ENCODE results near the gene ZBTB47. TPM values are rescaled to one million over a fixed set of nuclear protein-coding genes. Genes with fewer than 3 reads are reported as not detected.
A peak's percentile ranks its signal among the peaks of the same experiment; 100 is the strongest.

The ZBTB47 gene
- total and polyA plus RNA-seq, 4 experiments from 2014 or later, result 1.4 to 1.8 TPM; not detected in 2

DNA sequence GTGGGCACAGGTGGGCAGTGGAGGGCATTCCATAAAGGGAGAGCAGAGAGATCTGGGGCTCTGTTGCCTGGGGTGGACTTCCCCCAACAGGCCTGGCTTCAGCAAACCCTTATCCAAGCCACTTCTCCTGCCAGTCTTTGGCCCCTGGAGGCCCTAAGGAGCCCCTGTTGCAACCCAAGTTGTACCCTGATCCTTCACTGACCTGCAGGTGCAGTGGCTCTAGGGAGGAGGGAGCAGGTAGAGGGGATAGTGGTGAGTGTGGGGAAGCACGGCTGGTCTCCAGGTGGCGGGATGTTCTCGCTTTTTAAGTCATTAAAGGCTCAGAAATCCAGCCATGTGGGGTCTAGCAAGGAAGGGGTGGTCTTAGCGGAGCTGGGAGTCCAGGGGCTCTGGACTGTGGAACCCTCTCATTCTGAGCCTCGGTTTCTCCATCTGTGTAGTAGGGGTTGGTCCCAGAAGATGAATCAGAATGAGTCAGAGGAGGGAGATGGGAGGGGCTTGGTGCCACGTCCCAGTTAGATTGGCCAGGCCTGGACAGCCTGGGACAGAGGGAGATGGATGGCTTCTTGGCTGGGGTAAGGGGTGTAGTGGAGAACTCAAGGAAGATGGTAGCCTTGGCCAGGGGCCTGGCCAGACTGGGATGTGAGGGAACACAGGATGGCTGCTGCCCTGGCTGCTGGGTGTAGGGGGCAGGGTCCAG lies 2.6 kb downstream of the ZBTB47 start:
- Mint-ChIP-seq H3K4me1 (peaks cover 6 to 33% (median 20%) of the 10 kb centered on the region in 4 donors), H3K36me3 (no peaks in the 10 kb centered on the region), H3K9me3 (peaks cover 0 to 2% (median 0%) of the 10 kb centered on the region in 8 donors), H3K27me3 (no peaks in the 10 kb centered on the region), H3K27ac (peak overlapping the region in 4 of 7 donors; percentile 4 to 68 (median 62)), H3K4me3 (peak overlapping the region in 7 of 8 donors; percentile 7 to 74 (median 57))
- Histone ChIP-seq H3K27ac (ENCODE audit: low read depth, low read length) (no peak overlapping the region), H3K4me1 (ENCODE audit: insufficient read depth, low read length) (peaks cover 28% of the 10 kb centered on the region), H3K27me3 (ENCODE audit: insufficient read depth, low read length) (no peaks in the 10 kb centered on the region), H3K36me3 (ENCODE audit: insufficient read depth, low read length) (no peaks in the 10 kb centered on the region), H3K4me3 (ENCODE audit: low read length in 2 of 2) (no peak overlapping the region), H3K9me3 (ENCODE audit: control insufficient read depth in 1 of 2, low read length in 2 of 2) (no peaks in the 10 kb centered on the region)
- DNase-seq, result no peak
- intact Hi-C loops (cut with micrococcal nuclease), result loop anchor here (10.0 kb wide), 1 partner anchor 89 kb away; no protein-coding TSS in a partner anchor
- POLR2A ChIA-PET (ENCODE audit: partially characterized antibody), result no interaction called here
- CTCF ChIA-PET (ENCODE audit: partially characterized antibody), result no interaction called here

DNA sequence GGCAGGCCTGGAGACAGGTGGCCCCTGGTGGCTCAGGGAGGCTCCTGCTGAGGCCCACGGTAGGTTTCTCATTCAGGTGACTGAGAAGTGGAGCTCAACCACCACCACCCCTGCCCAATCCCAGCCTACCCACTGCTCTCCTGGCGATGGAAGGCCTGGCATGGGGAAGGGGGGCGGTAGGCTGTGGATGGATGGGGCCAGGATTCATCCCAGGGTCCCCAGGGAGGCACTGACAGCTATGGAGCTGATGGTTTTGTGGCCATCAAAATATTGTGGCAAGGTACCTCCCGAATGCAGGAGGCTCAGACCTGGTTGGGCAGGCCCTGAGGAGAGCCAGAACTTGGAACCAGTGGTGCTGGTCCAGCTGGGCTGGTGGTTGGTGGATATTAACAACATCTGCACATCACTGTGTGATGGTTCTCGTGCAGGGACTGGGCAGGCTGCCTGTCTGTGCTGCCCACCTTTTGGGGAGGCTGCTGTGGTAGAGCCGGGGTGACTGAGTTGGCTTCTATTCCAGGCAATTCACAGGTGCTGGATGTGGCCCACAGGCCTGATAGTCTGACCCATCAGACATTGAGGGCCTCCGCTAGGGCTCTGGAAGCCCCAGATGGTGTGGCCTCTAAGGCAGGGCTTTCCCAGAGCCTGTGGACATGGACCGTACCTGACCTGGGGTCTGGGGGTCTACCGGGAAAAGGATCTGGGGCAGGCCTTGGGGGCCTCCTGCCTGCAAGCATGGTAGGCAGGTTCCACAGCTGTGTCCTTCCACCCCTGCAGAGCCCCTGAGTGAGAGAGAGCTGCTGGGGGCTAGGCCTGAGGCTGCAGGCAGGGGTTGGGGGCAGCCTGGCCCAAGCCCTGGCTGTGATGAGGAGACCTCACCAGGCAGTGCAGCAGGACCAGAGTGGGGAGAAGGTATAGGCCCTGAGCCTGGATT lies 3.4 kb downstream of the ZBTB47 start:
- intact Hi-C loops (cut with micrococcal nuclease), result loop anchor here (10.0 kb wide), 1 partner anchor 88 kb away; no protein-coding TSS in a partner anchor

DNA sequence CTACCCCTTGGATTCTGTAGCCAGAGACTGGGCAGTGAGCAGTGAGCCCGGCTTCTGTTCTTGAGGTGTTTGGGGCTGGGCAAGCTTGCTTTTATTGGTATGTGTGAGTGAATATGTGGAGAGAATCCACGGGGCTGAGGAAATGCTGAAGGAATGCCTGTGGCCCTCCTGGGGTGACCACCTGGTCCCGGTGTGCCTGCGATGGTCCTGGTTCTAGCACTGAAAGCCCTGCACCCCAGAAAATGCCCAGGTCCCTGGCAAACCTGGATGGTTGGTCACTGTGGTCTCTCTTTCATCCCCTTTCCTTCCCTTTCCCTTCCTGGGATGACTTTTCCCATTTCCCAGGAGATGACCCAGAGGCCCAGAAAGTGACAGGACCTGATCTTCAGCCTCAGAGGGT lies 4.2 kb downstream of the ZBTB47 start:
- H3K27me3 Mint-ChIP-seq, result no peaks in the 10 kb centered on the region
- intact Hi-C loops (cut with micrococcal nuclease), result loop anchor here (10.0 kb wide), 1 partner anchor 87 kb away; no protein-coding TSS in a partner anchor
- peaks cover 0 to 2% (median 0%) of the 10 kb centered on the region in 8 donors for H3K9me3 Mint-ChIP-seq
- H3K36me3 Mint-ChIP-seq, result no peaks in the 10 kb centered on the region
- no peak overlapping the region for H3K27ac ChIP-seq (ENCODE audit: low read depth, low read length)
- H3K27me3 ChIP-seq (ENCODE audit: insufficient read depth, low read length), result no peaks in the 10 kb centered on the region
- peaks cover 5 to 24% (median 14%) of the 10 kb centered on the region in 4 donors for H3K4me1 Mint-ChIP-seq
- H3K4me3 Mint-ChIP-seq, result no peak overlapping the region
- H3K4me1 ChIP-seq (ENCODE audit: insufficient read depth, low read length), result peaks cover 22% of the 10 kb centered on the region
- POLR2A ChIA-PET (ENCODE audit: partially characterized antibody), result no interaction called here
- peak overlapping the region in 2 of 7 donors; percentile 68 to 79 for H3K27ac Mint-ChIP-seq
- H3K4me3 ChIP-seq (ENCODE audit: low read length in 2 of 2), result no peak overlapping the region
- no peak for DNase-seq
- H3K9me3 ChIP-seq (ENCODE audit: control insufficient read depth in 1 of 2, low read length in 2 of 2), result no peaks in the 10 kb centered on the region
- CTCF ChIA-PET (ENCODE audit: partially characterized antibody), result no interaction called here
- H3K36me3 ChIP-seq (ENCODE audit: insufficient read depth, low read length), result no peaks in the 10 kb centered on the region

More for the DNA sequence above, 3.4 kb downstream of the ZBTB47 start:
- H3K4me3 Mint-ChIP-seq, result peak overlapping the region in 2 of 8 donors; percentile 57 to 69
- Histone ChIP-seq H3K9me3 (ENCODE audit: control insufficient read depth in 1 of 2, low read length in 2 of 2) (no peaks in the 10 kb centered on the region), H3K4me1 (ENCODE audit: insufficient read depth, low read length) (peaks cover 28% of the 10 kb centered on the region), H3K36me3 (ENCODE audit: insufficient read depth, low read length) (no peaks in the 10 kb centered on the region), H3K4me3 (ENCODE audit: low read length in 2 of 2) (no peak overlapping the region), H3K27me3 (ENCODE audit: insufficient read depth, low read length) (no peaks in the 10 kb centered on the region), H3K27ac (ENCODE audit: low read depth, low read length) (no peak overlapping the region)
- no peak for DNase-seq
- no peaks in the 10 kb centered on the region for H3K36me3 Mint-ChIP-seq
- ChIA-PET CTCF (ENCODE audit: partially characterized antibody) (no interaction called here), POLR2A (ENCODE audit: partially characterized antibody) (no interaction called here)
- H3K27me3 Mint-ChIP-seq, result no peaks in the 10 kb centered on the region
- H3K9me3 Mint-ChIP-seq, result peaks cover 0 to 2% (median 0%) of the 10 kb centered on the region in 8 donors
- peaks cover 6 to 31% (median 19%) of the 10 kb centered on the region in 4 donors for H3K4me1 Mint-ChIP-seq
- peak overlapping the region in 4 of 7 donors; percentile 3 to 68 (median 62) for H3K27ac Mint-ChIP-seq

DNA sequence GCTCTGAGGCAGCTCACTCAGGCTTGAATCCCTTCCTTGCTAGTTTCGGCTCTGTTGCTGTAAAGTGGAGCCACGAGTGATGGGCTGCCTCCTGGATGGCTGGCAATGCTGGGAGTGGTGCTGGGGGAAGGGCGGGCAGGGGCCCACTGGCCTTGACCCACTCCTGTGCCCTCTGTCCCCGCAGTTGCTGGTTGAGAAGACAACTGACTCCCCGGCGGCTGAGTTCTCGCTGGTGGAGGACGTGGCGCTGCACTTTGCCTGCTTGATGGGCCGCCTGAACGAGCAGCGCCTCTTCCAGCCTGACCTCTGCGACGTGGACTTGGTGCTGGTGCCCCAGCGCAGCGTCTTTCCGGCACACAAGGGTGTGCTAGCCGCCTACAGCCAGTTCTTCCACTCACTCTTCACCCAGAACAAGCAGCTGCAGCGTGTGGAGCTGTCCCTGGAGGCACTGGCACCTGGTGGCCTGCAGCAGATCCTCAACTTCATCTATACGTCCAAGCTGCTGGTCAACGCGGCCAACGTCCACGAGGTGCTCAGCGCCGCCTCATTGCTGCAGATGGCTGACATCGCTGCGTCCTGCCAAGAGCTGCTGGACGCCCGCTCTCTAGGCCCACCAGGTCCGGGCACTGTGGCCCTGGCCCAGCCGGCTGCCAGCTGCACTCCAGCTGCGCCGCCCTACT lies 4.7 kb downstream of the ZBTB47 start:
- Histone ChIP-seq H3K27me3 (ENCODE audit: insufficient read depth, low read length) (no peaks in the 10 kb centered on the region), H3K4me3 (ENCODE audit: low read length in 2 of 2) (no peak overlapping the region), H3K27ac (ENCODE audit: low read depth, low read length) (no peak overlapping the region), H3K4me1 (ENCODE audit: insufficient read depth, low read length) (peaks cover 16% of the 10 kb centered on the region), H3K36me3 (ENCODE audit: insufficient read depth, low read length) (no peaks in the 10 kb centered on the region), H3K9me3 (ENCODE audit: control insufficient read depth in 1 of 2, low read length in 2 of 2) (no peaks in the 10 kb centered on the region)
- Mint-ChIP-seq H3K4me3 (no peak overlapping the region), H3K9me3 (peaks cover 0 to 2% (median 0%) of the 10 kb centered on the region in 8 donors), H3K36me3 (no peaks in the 10 kb centered on the region), H3K4me1 (peaks cover 2 to 19% (median 10%) of the 10 kb centered on the region in 4 donors), H3K27me3 (no peaks in the 10 kb centered on the region), H3K27ac (peak overlapping the region in 2 of 7 donors; percentile 68 to 79)
- DNase-seq, result no peak
- CTCF ChIA-PET (ENCODE audit: partially characterized antibody), result no interaction called here
- intact Hi-C loops (cut with micrococcal nuclease), result loop anchor here (10.0 kb wide), 1 partner anchor 87 kb away; no protein-coding TSS in a partner anchor
- POLR2A ChIA-PET (ENCODE audit: partially characterized antibody), result no interaction called here

DNA sequence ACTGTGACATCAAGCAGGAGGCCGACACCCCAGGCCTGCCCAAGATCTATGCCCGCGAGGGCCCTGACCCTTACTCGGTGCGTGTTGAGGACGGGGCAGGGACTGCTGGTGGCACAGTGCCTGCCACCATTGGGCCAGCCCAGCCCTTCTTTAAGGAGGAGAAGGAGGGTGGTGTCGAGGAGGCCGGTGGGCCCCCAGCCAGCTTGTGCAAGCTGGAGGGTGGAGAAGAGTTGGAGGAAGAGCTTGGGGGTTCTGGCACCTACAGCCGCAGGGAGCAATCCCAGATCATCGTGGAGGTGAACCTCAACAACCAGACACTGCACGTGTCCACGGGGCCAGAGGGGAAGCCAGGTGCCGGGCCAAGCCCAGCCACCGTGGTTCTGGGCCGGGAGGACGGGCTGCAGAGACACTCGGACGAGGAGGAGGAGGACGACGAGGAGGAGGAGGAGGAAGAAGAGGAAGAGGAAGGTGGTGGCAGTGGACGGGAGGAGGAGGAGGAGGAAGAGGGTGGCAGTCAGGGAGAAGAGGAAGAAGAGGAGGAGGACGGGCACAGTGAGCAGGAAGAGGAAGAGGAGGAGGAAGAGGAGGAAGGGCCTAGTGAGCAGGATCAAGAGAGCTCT lies 5.4 kb downstream of the ZBTB47 start:
- Histone ChIP-seq H3K4me3 (ENCODE audit: low read length in 2 of 2) (no peak overlapping the region), H3K27me3 (ENCODE audit: insufficient read depth, low read length) (no peaks in the 10 kb centered on the region), H3K4me1 (ENCODE audit: insufficient read depth, low read length) (peaks cover 10% of the 10 kb centered on the region), H3K27ac (ENCODE audit: low read depth, low read length) (no peak overlapping the region), H3K9me3 (ENCODE audit: control insufficient read depth in 1 of 2, low read length in 2 of 2) (no peaks in the 10 kb centered on the region), H3K36me3 (ENCODE audit: insufficient read depth, low read length) (no peaks in the 10 kb centered on the region)
- intact Hi-C loops (cut with micrococcal nuclease), result loop anchor here (10.0 kb wide), 1 partner anchor 86 kb away; no protein-coding TSS in a partner anchor
- H3K9me3 Mint-ChIP-seq, result peaks cover 0 to 2% (median 0%) of the 10 kb centered on the region in 8 donors
- H3K27ac Mint-ChIP-seq, result peak overlapping the region in 2 of 7 donors; percentile 24 to 25
- H3K4me1 Mint-ChIP-seq, result peaks cover 0 to 14% (median 6%) of the 10 kb centered on the region in 4 donors
- CTCF ChIA-PET (ENCODE audit: partially characterized antibody), result no interaction called here
- POLR2A ChIA-PET (ENCODE audit: partially characterized antibody), result no interaction called here
- no peaks in the 10 kb centered on the region for H3K27me3 Mint-ChIP-seq
- DNase-seq, result no peak
- no peaks in the 10 kb centered on the region for H3K36me3 Mint-ChIP-seq
- H3K4me3 Mint-ChIP-seq, result no peak overlapping the region

DNA sequence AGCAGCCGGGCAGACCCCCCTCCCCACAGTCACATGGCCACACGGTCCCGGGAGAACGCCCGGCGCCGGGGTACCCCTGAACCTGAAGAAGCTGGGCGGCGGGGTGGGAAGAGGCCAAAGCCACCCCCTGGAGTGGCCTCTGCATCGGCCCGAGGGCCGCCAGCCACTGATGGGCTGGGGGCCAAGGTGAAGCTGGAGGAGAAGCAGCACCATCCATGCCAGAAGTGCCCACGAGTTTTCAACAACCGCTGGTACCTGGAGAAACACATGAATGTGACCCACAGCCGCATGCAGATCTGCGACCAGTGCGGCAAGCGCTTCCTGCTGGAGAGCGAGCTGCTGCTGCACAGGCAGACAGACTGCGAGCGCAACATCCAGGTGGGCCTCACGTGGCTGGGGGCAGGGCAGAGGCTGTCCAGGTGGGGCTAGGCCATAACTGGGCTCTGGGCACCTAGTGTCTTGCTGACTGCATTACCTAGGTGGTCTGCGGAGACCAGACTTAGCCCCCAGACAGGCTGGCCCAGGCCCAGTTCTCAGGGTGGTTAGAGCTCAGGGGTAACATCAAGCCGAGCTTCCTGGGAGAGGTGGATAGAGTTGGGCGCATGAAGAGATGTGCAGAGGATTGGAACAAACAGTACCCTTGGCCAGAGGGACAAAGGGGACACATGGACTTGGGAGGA lies 6.1 kb downstream of the ZBTB47 start:
- peaks cover 0 to 12% (median 5%) of the 10 kb centered on the region in 4 donors for H3K4me1 Mint-ChIP-seq
- Histone ChIP-seq H3K4me1 (ENCODE audit: insufficient read depth, low read length) (peaks cover 10% of the 10 kb centered on the region), H3K27ac (ENCODE audit: low read depth, low read length) (no peak overlapping the region), H3K36me3 (ENCODE audit: insufficient read depth, low read length) (no peaks in the 10 kb centered on the region), H3K27me3 (ENCODE audit: insufficient read depth, low read length) (no peaks in the 10 kb centered on the region), H3K9me3 (ENCODE audit: control insufficient read depth in 1 of 2, low read length in 2 of 2) (no peaks in the 10 kb centered on the region), H3K4me3 (ENCODE audit: low read length in 2 of 2) (no peak overlapping the region)
- intact Hi-C loops (cut with micrococcal nuclease), result loop anchor here (10.0 kb wide), 1 partner anchor 85 kb away; no protein-coding TSS in a partner anchor
- ChIA-PET POLR2A (ENCODE audit: partially characterized antibody) (no interaction called here), CTCF (ENCODE audit: partially characterized antibody) (interaction anchor here (0.6 kb wide), 1 partner anchor 189 kb away, joined by 3 read pairs; no protein-coding TSS in a partner anchor)
- H3K27me3 Mint-ChIP-seq, result no peaks in the 10 kb centered on the region
- H3K27ac Mint-ChIP-seq, result peak overlapping the region in 3 of 7 donors; percentile 26 to 38 (median 35)
- H3K36me3 Mint-ChIP-seq, result no peaks in the 10 kb centered on the region
- DNase-seq, result no peak
- peaks cover 0 to 2% (median 0%) of the 10 kb centered on the region in 8 donors for H3K9me3 Mint-ChIP-seq
- H3K4me3 Mint-ChIP-seq, result no peak overlapping the region
